AG04450 (cell line): ENCODE data around the gene GABBR2. TPM values are rescaled to one million over a fixed set of nuclear protein-coding genes. Genes with fewer than 3 reads are reported as not detected.
A peak's percentile ranks its signal among the peaks of the same experiment; 100 is the strongest.

Experiments
- CTCF ChIA-PET: fragments of 300-600, 350-600 bp; formaldehyde crosslinking; extraction: SDS; loops from one replicate; lab custom pipeline; 2022; ENCODE audit warnings: antibody characterized with exemption, inconsistent platforms; lab: Charles Lee
- POLR2A ChIA-PET: fragments of 350-600 bp; formaldehyde crosslinking; extraction: SDS; loops from one replicate; lab custom pipeline; 2021; ENCODE audit warnings: antibody characterized with exemption, inconsistent platforms; lab: Yijun Ruan, JAX
- DNase-seq: peaks from one replicate; pipeline ENCODE4 v3.0.0-alpha.2; 2011; ENCODE audit warnings: low read depth, low spot score
- H3K27ac ChIP-seq: one replicate; pipeline ENCODE4 v1.5.1; 2012; ENCODE audit warnings: low read depth, low read length, control low read depth
- H3K27me3 ChIP-seq: one replicate; pipeline ENCODE4 v1.6.0; 2012; ENCODE audit warnings: low read length; ENCODE audit not compliant: control insufficient read depth, insufficient read depth
- H3K4me3 ChIP-seq: 2 replicates; pipeline ENCODE4 v1.5.1; 2011; ENCODE audit warnings: mild to moderate bottlenecking, low read depth, low read length, control low read depth
- H3K9me3 ChIP-seq: 2 replicates; pipeline ENCODE4 v1.5.1; 2012; ENCODE audit warnings: low read length; ENCODE audit not compliant: control insufficient read depth, insufficient read depth
- CTCF ChIP-seq: IDR thresholded peaks from 2 replicates; pipeline ENCODE4 v1.5.1; 2011; ENCODE audit warnings: low read depth, low read length, control low read depth, inconsistent platforms
- polyA plus RNA-seq: library from polyadenylated mRNA; depleted of rRNA; stranded (reverse); fragments of >200 nt; gene quantifications from 2 replicates; pipeline ENCODE4 v1.2.3, GENCODE V29; 2011

Gene GABBR2
- polyA plus RNA-seq, 1 experiment, result 2.4 TPM

DNA sequence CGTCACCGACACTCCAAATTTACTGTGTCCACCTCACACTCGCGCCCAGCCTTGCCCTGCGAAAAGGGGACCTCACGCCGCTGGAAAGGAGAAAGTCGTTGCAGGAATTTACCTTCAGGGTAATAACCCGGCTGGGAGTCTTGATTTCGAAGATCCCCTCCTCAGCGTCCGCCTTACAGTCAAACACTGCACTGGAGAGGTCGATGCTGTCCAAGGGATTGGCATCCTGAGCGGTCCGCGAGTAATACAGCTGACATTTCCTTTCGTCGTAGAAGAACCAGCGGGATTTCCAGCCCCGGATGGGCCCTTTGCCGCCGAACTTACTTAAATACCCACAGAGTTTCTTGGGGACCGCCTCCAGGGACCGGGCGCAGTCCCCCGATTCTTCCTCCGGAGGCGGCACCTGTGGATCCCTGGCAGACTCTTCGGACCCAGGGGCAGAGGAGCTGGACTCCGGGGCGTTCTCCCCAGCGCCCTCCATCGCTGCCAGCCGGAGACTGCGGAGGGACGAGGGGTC lies 453.6 kb downstream of the GABBR2 start:
- ChIA-PET POLR2A (interaction anchor here (1.2 to 2.1 kb wide), 4 partner anchors 31 to 63 kb away, joined by 3 to 23 read pairs (median 4); partner anchors contain the start of gene CORO2A), CTCF (interaction anchor here (0.6 to 3.9 kb wide), 10 partner anchors 19 to 520 kb away, joined by 3 to 24 read pairs (median 5); no protein-coding TSS in a partner anchor)
- H3K27me3 ChIP-seq, result no peaks in the 10 kb centered on the region
- peak overlapping the region; percentile 90 for H3K4me3 ChIP-seq
- no peaks in the 10 kb centered on the region; the same call in 1 of the 2 replicates for H3K9me3 ChIP-seq
- no peak for DNase-seq
- H3K27ac ChIP-seq, result peak overlapping the region; percentile 77
- 0 out of 2 replicates have a peak, but pooled peaks have one; percentile 15 for TF ChIP-seq CTCF

- Histone ChIP-seq H3K27ac (peak overlapping the region; percentile 77), H3K9me3 (no peaks in the 10 kb centered on the region; the same call in 1 of the 2 replicates), H3K4me3 (peak overlapping the region; percentile 90), H3K27me3 (no peaks in the 10 kb centered on the region)
- ChIA-PET POLR2A (interaction anchor here (1.2 to 2.1 kb wide), 3 partner anchors 30 to 62 kb away, joined by 3 to 23 read pairs (median 6); partner anchors contain the start of gene CORO2A), CTCF (interaction anchor here (0.9 to 3.9 kb wide), 6 partner anchors 19 to 520 kb away, joined by 3 to 24 read pairs (median 5); no protein-coding TSS in a partner anchor)
- DNase-seq, result no peak
- no peak for TF ChIP-seq CTCF
Measured at GRCh38 chr9:98254228-98255060, 454.3 kb downstream of the GABBR2 start.

GRCh38 chr9:98253565-98253964 lies 455.2 kb downstream of the GABBR2 start:
- CTCF ChIA-PET, result no interaction called here
- no peak for DNase-seq
- TF ChIP-seq CTCF, result no peak
- no peaks in the 10 kb centered on the region; the same call in 1 of the 2 replicates for H3K9me3 ChIP-seq
- peak overlapping the region; percentile 12 for H3K27ac ChIP-seq
- no peaks in the 10 kb centered on the region for H3K27me3 ChIP-seq
- peak overlapping the region; percentile 90 for H3K4me3 ChIP-seq
- POLR2A ChIA-PET, result no interaction called here

DNA sequence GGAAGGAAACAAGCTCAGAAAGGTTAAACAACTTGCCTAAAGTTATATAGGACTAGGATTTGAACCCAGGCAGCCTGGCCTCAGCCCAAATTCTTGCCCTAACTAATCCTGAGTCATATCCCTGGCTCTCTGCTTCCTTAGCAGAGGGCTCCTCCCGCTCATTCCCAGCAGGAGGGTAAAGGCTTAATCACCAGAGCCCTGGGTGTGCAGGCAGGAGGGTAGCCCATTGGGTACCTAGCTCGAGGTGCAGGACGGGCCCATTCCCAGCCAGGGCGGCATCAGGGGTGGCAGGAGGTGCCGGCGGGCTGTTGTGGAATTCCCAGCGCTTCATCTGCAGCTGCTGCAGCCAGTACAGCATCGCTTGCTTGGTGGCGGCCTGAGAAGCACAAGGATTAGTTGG lies 457.2 kb downstream of the GABBR2 start:
- CTCF ChIA-PET, result interaction anchor here (0.7 kb wide), 1 partner anchor 34 kb away, joined by 3 read pairs; no protein-coding TSS in a partner anchor
- no peak for DNase-seq

More for the DNA sequence above, 457.2 kb downstream of the GABBR2 start:
- POLR2A ChIA-PET, result interaction anchor here (1.0 kb wide), 1 partner anchor 28 kb away, joined by 3 read pairs; no protein-coding TSS in a partner anchor
- no peaks in the 10 kb centered on the region for H3K27me3 ChIP-seq
- no peak overlapping the region for H3K27ac ChIP-seq
- H3K4me3 ChIP-seq, result no peak overlapping the region
- no peaks in the 10 kb centered on the region; the same call in 1 of the 2 replicates for H3K9me3 ChIP-seq
- no peak for TF ChIP-seq CTCF
